Kidney (tissue), 14 donors: ENCODE data around the gene CPNE2. TPM values are rescaled to one million over a fixed set of nuclear protein-coding genes. Genes with fewer than 3 reads are reported as not detected.

Experiments
- DNase-seq, 5 donors: peaks; one replicate each; pipeline ENCODE4 v3.0.0-alpha.2; 2013 to 2020
- FAIRE-seq: peaks from 2 replicates; lab custom pipeline; 2012; peaks lifted over from hg19 to GRCh38; lab: Jason Lieb, UNC
- H3K27ac ChIP-seq, 2 donors: one replicate each; pipeline ENCODE4 v1.7.0; 2013; ENCODE audit warnings: low read depth in 2 of 2, low read length in 2 of 2, inconsistent platforms in 1 of 2
- H3K27me3 ChIP-seq: one replicate; pipeline ENCODE4 v1.7.1; 2013; ENCODE audit warnings: low read length, inconsistent platforms; ENCODE audit not compliant: control insufficient read depth, insufficient read depth
- H3K36me3 ChIP-seq, 3 donors: one replicate each; pipeline versions ENCODE4 v1.7.0 to v1.7.1; 2013; ENCODE audit warnings: low read length in 3 of 3, control low read depth in 1 of 3, inconsistent platforms in 1 of 3; ENCODE audit not compliant: insufficient read depth in 3 of 3, control insufficient read depth in 2 of 3
- H3K4me1 ChIP-seq, 3 donors: one replicate each; pipeline versions ENCODE4 v1.7.0 to v1.7.1; 2013; ENCODE audit warnings: low read length in 3 of 3, inconsistent platforms in 1 of 3, low read depth in 1 of 3; ENCODE audit not compliant: control insufficient read depth in 2 of 3, insufficient read depth in 2 of 3
- H3K4me3 ChIP-seq, 3 donors: one replicate each; pipeline versions ENCODE4 v1.7.0 to v1.8.1; 2013; ENCODE audit warnings: low read length in 3 of 3, control low read depth in 1 of 3, inconsistent platforms in 1 of 3
- H3K9ac ChIP-seq, 3 donors: one replicate each; pipeline versions ENCODE4 v1.7.0 to v1.7.1; 2013; ENCODE audit warnings: low read length in 3 of 3, control low read depth in 1 of 3, inconsistent platforms in 1 of 3
- H3K9me3 ChIP-seq, 3 donors: one replicate each; pipeline versions ENCODE4 v1.7.0 to v1.7.1; 2013; ENCODE audit warnings: low read length in 3 of 3, control low read depth in 1 of 3, inconsistent platforms in 1 of 3; ENCODE audit not compliant: control insufficient read depth in 2 of 3, insufficient read depth in 1 of 3
- CTCF ChIP-seq: IDR thresholded peaks from 3 replicates; pipeline ENCODE4 v1.5.1; 2012; ENCODE audit warnings: mild to moderate bottlenecking, moderate library complexity, borderline replicate concordance; ENCODE audit not compliant: insufficient read depth; ENCODE audit errors: extremely low read depth
- intact Hi-C: fragments of 100-400 bp; cut with DNase I; formaldehyde crosslinking; loops from one replicate; pipeline ENCODE4 v1.11.1; 2022
- polyA plus RNA-seq: library from polyadenylated mRNA; stranded (reverse); fragments of 350-450 nt; fragmentation: Illumina TruSeq; extraction: RNeasy Lipid Tissue Mini Kit (QIAGEN cat#74804); gene quantifications from one replicate; pipeline ENCODE4 v1.2.3, GENCODE V29; 2014; ENCODE audit warnings: low read depth, low replicate concordance; ENCODE audit not compliant: insufficient read depth
- total RNA-seq: library from RNA; stranded (reverse); fragmentation: NEBNext Ultra II Directional; extraction: Animal tissue kit (Norgen Biotek cat#: 25700); gene quantifications from one replicate; pipeline ENCODE4 v1.2.1, GENCODE V29; 2021
- donor health status: control.
- donor health status: control.
- donor health status: control.
- donor health status: control.
- donor health status: control.
- donor health status: DM: yes; HTN: yes; CAD: no.
- donor health status: Normal renal cell carcinoma (clear cell type).

CPNE2 gene
- total and polyA plus RNA-seq, 2 donors from 2014 or later: 24.1 to 33.1 TPM

GRCh38 chr16:57128771-57129389 is 36.5 kb downstream of the CPNE2 start:
- no peak for TF ChIP-seq CTCF
- DNase-seq: peak in 1 of 5 donors; percentile 43
- no peak overlapping the region for H3K9ac ChIP-seq
- H3K27ac ChIP-seq: no peak overlapping the region
- H3K9me3 ChIP-seq: no peaks in the 10 kb centered on the region
- H3K4me3 ChIP-seq: no peak overlapping the region
- intact Hi-C loops: no loop called here
- H3K4me1 ChIP-seq: no peaks in the 10 kb centered on the region
- H3K36me3 ChIP-seq: no peaks in the 10 kb centered on the region
- no peak for FAIRE-seq
- H3K27me3 ChIP-seq: no peaks in the 10 kb centered on the region

- DNase-seq: no peak
- H3K27me3 ChIP-seq: no peaks in the 10 kb centered on the region
- no peak overlapping the region for H3K4me3 ChIP-seq
- H3K9me3 ChIP-seq: no peaks in the 10 kb centered on the region
- no peak overlapping the region for H3K9ac ChIP-seq
- TF ChIP-seq CTCF: no peak
- intact Hi-C loops: no loop called here
- no peak for FAIRE-seq
- H3K27ac ChIP-seq: no peak overlapping the region
- no peaks in the 10 kb centered on the region for H3K4me1 ChIP-seq
- no peaks in the 10 kb centered on the region for H3K36me3 ChIP-seq
Observed at GRCh38 chr16:57130950-57131321, 38.6 kb downstream of the CPNE2 start.

- DNase-seq: peak in 1 of 5 donors; percentile 53
- H3K27ac ChIP-seq: no peak overlapping the region
- no peak overlapping the region for H3K9ac ChIP-seq
- TF ChIP-seq CTCF: no peak
- no peaks in the 10 kb centered on the region for H3K27me3 ChIP-seq
- intact Hi-C loops: no loop called here
- no peaks in the 10 kb centered on the region for H3K4me1 ChIP-seq
- no peaks in the 10 kb centered on the region for H3K9me3 ChIP-seq
- no peak overlapping the region for H3K4me3 ChIP-seq
- no peak for FAIRE-seq
- no peaks in the 10 kb centered on the region for H3K36me3 ChIP-seq
Observed at GRCh38 chr16:57131351-57131970, 39.1 kb downstream of the CPNE2 start.

- TF ChIP-seq CTCF: no peak
- H3K9ac ChIP-seq: no peak overlapping the region
- no peak for FAIRE-seq
- intact Hi-C loops: no loop called here
- H3K27me3 ChIP-seq: no peaks in the 10 kb centered on the region
- no peaks in the 10 kb centered on the region for H3K36me3 ChIP-seq
- peak in 1 of 5 donors; percentile 56 for DNase-seq
- no peaks in the 10 kb centered on the region for H3K4me1 ChIP-seq
- no peaks in the 10 kb centered on the region for H3K9me3 ChIP-seq
- no peak overlapping the region for H3K4me3 ChIP-seq
- no peak overlapping the region for H3K27ac ChIP-seq
Observed at GRCh38 chr16:57132470-57132869, 40.1 kb downstream of the CPNE2 start.
